Raji (cell line): ENCODE measurements around the gene CTPS2.

Source experiments
- POLR2A ChIP-seq: IDR thresholded peaks from 2 replicates; pipeline ENCODE4 v1.6.1; 2011; ENCODE audit warnings: low read depth, low read length, control low read depth; ENCODE audit not compliant: insufficient read depth

Gene CTPS2

GRCh38 chrX:16666541-16666940, 45.9 kb downstream of the CTPS2 start:
- TF ChIP-seq POLR2A, result no peak

- no peak for TF ChIP-seq POLR2A
Observed at GRCh38 chrX:16665089-16665488, 47.4 kb downstream of the CTPS2 start.

- no peak for TF ChIP-seq POLR2A
Observed at GRCh38 chrX:16664626-16665025, 47.8 kb downstream of the CTPS2 start.

GRCh38 chrX:16664074-16664473, 48.4 kb downstream of the CTPS2 start:
- no peak for TF ChIP-seq POLR2A

GRCh38 chrX:16662402-16662801, 50.1 kb downstream of the CTPS2 start:
- TF ChIP-seq POLR2A, result no peak

GRCh38 chrX:16661495-16661894, 51.0 kb downstream of the CTPS2 start:
- no peak for TF ChIP-seq POLR2A

GRCh38 chrX:16659321-16659720, 53.1 kb downstream of the CTPS2 start:
- TF ChIP-seq POLR2A, result no peak

- no peak for TF ChIP-seq POLR2A
Observed at GRCh38 chrX:16658284-16658683, 54.2 kb downstream of the CTPS2 start.

- no peak for TF ChIP-seq POLR2A
Observed at GRCh38 chrX:16654093-16654492, 58.4 kb downstream of the CTPS2 start.

GRCh38 chrX:16653424-16653823, 59.0 kb downstream of the CTPS2 start:
- TF ChIP-seq POLR2A, result no peak

GRCh38 chrX:16651391-16652024, 61.0 kb downstream of the CTPS2 start:
- TF ChIP-seq POLR2A, result no peak

- TF ChIP-seq POLR2A, result no peak
Observed at GRCh38 chrX:16649858-16650257, 62.6 kb downstream of the CTPS2 start, which contains the start of gene S100G. Gene S100G, plus strand, starts transcription at chrX:16650158. Its CDS starts 849 bp downstream, at chrX:16651007.

GRCh38 chrX:16646366-16647138, 65.9 kb downstream of the CTPS2 start:
- TF ChIP-seq POLR2A, result no peak

GRCh38 chrX:16643176-16643575, 69.3 kb downstream of the CTPS2 start:
- no peak for TF ChIP-seq POLR2A

- TF ChIP-seq POLR2A, result no peak
Observed at GRCh38 chrX:16640823-16641222, 71.6 kb downstream of the CTPS2 start.

- TF ChIP-seq POLR2A, result no peak
Observed at GRCh38 chrX:16639966-16640365, 72.5 kb downstream of the CTPS2 start.

- no peak for TF ChIP-seq POLR2A
Observed at GRCh38 chrX:16638533-16638932, 73.9 kb downstream of the CTPS2 start.

- no peak for TF ChIP-seq POLR2A
Observed at GRCh38 chrX:16635596-16635995, 76.9 kb downstream of the CTPS2 start.
